ENCODE data around the gene PC. TPM values are rescaled to one million over a fixed set of nuclear protein-coding genes. Genes with fewer than 3 reads are reported as not detected.

The PC gene
- total and polyA plus RNA-seq, 2 experiments from 2014 or later: 18.3 to 21.7 TPM

GRCh38 chr11:66973956-66974580 lies 15.9 kb upstream of the PC start:
- Mint-ChIP-seq H3K27me3 (ENCODE audit: insufficient read depth, low read depth, poor library complexity) (peaks cover 15% of the 10 kb centered on the region), H3K9me3 (peaks cover 4% of the 10 kb centered on the region), H3K27ac (no peak overlapping the region), H3K36me3 (ENCODE audit: low read depth) (peaks cover 2% of the 10 kb centered on the region; the same call in 1 of the 3 replicates), H3K4me3 (no peak overlapping the region), H3K4me1 (peaks cover 7% of the 10 kb centered on the region; the same call in 2 of the 3 replicates)
- no peaks in the 10 kb centered on the region for H3F3A ChIP-seq (replicated peaks; ENCODE audit: low read depth)
- H3K4me2 ChIP-seq: 0 out of 2 replicates have a peak overlapping the region, but pooled peaks have one; percentile 26
- no peak overlapping the region for H3K4me3 ChIP-seq
- H2AFZ ChIP-seq: no peak overlapping the region
- no peaks in the 10 kb centered on the region for H3K27me3 ChIP-seq (ENCODE audit: insufficient read depth)
- ATAC-seq: no peak
- H3K79me2 ChIP-seq (replicated peaks; ENCODE audit: insufficient read depth): no peaks in the 10 kb centered on the region
- H3K4me1 ChIP-seq (ENCODE audit: insufficient read depth): peaks cover 11% of the 10 kb centered on the region; the same call in 1 of the 2 replicates
- H3K9me2 ChIP-seq (ENCODE audit: insufficient read depth): peaks cover 5% of the 10 kb centered on the region; the same call in 1 of the 2 replicates
- H3K27ac ChIP-seq (ENCODE audit: low read depth): peak overlapping the region; percentile 63; the same call in 1 of the 2 replicates
- no peaks in the 10 kb centered on the region for H4K20me1 ChIP-seq (replicated peaks; ENCODE audit: insufficient read depth)
- no peaks in the 10 kb centered on the region for H3K36me3 ChIP-seq (ENCODE audit: insufficient read depth)
- no peak for DNase-seq (ENCODE audit: low spot score)
- no peak for TF ChIP-seq POLR2AphosphoS5 (IDR thresholded peaks at IDR 0.05; ENCODE audit: low read depth)
- no peak for TF ChIP-seq CREB1 (CRISPR knock-in tag; IDR thresholded peaks at IDR 0.05; ENCODE audit: low read depth)
- no peak for TF ChIP-seq EZH2phosphoT487 (IDR thresholded peaks at IDR 0.05; ENCODE audit: unreplicated experiment)
- TF ChIP-seq, protein P1, sequence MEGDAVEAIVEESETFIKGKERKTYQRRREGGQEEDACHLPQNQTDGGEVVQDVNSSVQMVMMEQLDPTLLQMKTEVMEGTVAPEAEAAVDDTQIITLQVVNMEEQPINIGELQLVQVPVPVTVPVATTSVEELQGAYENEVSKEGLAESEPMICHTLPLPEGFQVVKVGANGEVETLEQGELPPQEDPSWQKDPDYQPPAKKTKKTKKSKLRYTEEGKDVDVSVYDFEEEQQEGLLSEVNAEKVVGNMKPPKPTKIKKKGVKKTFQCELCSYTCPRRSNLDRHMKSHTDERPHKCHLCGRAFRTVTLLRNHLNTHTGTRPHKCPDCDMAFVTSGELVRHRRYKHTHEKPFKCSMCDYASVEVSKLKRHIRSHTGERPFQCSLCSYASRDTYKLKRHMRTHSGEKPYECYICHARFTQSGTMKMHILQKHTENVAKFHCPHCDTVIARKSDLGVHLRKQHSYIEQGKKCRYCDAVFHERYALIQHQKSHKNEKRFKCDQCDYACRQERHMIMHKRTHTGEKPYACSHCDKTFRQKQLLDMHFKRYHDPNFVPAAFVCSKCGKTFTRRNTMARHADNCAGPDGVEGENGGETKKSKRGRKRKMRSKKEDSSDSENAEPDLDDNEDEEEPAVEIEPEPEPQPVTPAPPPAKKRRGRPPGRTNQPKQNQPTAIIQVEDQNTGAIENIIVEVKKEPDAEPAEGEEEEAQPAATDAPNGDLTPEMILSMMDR (conservative IDR thresholded peaks at IDR 0.05; ENCODE audit: low read depth in 2 of 2): no peak
- TF ChIP-seq, protein P2, sequence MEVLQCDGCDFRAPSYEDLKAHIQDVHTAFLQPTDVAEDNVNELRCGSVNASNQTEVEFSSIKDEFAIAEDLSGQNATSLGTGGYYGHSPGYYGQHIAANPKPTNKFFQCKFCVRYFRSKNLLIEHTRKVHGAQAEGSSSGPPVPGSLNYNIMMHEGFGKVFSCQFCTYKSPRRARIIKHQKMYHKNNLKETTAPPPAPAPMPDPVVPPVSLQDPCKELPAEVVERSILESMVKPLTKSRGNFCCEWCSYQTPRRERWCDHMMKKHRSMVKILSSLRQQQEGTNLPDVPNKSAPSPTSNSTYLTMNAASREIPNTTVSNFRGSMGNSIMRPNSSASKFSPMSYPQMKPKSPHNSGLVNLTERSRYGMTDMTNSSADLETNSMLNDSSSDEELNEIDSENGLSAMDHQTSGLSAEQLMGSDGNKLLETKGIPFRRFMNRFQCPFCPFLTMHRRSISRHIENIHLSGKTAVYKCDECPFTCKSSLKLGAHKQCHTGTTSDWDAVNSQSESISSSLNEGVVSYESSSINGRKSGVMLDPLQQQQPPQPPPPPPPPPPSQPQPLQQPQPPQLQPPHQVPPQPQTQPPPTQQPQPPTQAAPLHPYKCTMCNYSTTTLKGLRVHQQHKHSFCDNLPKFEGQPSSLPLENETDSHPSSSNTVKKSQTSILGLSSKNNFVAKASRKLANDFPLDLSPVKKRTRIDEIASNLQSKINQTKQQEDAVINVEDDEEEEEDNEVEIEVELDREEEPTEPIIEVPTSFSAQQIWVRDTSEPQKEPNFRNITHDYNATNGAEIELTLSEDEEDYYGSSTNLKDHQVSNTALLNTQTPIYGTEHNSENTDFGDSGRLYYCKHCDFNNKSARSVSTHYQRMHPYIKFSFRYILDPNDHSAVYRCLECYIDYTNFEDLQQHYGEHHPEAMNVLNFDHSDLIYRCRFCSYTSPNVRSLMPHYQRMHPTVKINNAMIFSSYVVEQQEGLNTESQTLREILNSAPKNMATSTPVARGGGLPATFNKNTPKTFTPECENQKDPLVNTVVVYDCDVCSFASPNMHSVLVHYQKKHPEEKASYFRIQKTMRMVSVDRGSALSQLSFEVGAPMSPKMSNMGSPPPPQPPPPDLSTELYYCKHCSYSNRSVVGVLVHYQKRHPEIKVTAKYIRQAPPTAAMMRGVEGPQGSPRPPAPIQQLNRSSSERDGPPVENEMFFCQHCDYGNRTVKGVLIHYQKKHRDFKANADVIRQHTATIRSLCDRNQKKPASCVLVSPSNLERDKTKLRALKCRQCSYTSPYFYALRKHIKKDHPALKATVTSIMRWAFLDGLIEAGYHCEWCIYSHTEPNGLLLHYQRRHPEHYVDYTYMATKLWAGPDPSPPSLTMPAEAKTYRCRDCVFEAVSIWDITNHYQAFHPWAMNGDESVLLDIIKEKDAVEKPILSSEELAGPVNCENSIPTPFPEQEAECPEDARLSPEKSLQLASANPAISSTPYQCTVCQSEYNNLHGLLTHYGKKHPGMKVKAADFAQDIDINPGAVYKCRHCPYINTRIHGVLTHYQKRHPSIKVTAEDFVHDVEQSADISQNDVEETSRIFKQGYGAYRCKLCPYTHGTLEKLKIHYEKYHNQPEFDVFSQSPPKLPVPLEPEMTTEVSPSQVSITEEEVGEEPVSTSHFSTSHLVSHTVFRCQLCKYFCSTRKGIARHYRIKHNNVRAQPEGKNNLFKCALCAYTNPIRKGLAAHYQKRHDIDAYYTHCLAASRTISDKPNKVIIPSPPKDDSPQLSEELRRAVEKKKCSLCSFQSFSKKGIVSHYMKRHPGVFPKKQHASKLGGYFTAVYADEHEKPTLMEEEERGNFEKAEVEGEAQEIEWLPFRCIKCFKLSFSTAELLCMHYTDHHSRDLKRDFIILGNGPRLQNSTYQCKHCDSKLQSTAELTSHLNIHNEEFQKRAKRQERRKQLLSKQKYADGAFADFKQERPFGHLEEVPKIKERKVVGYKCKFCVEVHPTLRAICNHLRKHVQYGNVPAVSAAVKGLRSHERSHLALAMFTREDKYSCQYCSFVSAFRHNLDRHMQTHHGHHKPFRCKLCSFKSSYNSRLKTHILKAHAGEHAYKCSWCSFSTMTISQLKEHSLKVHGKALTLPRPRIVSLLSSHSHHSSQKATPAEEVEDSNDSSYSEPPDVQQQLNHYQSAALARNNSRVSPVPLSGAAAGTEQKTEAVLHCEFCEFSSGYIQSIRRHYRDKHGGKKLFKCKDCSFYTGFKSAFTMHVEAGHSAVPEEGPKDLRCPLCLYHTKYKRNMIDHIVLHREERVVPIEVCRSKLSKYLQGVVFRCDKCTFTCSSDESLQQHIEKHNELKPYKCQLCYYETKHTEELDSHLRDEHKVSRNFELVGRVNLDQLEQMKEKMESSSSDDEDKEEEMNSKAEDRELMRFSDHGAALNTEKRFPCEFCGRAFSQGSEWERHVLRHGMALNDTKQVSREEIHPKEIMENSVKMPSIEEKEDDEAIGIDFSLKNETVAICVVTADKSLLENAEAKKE (CRISPR knock-in tag; IDR thresholded peaks at IDR 0.05): no peak
- TF ChIP-seq ZNF331 (CRISPR knock-in tag; IDR thresholded peaks at IDR 0.05; ENCODE audit: low read depth): no peak
- TF ChIP-seq ETS1 (IDR thresholded peaks at IDR 0.05): no peak
- TF ChIP-seq STAT1 (IDR thresholded peaks at IDR 0.05; ENCODE audit: unreplicated experiment): no peak
- TF ChIP-seq EZH2 (IDR thresholded peaks at IDR 0.05; ENCODE audit: low read depth, unreplicated experiment): no peak
- TF ChIP-seq REST (IDR thresholded peaks at IDR 0.05; ENCODE audit: unreplicated experiment): no peak
- TF ChIP-seq ZNF114 (CRISPR knock-in tag; IDR thresholded peaks at IDR 0.05): no peak
- no peak for TF ChIP-seq JUNB (IDR thresholded peaks at IDR 0.05; ENCODE audit: unreplicated experiment)
- no peak for TF ChIP-seq NANOG (IDR thresholded peaks at IDR 0.05; ENCODE audit: borderline replicate concordance)
